Right lobe of liver (tissue), 6 donors: ENCODE results near the gene TGM6. TPM values are rescaled to one million over a fixed set of nuclear protein-coding genes. Genes with fewer than 3 reads are reported as not detected.
A peak's percentile ranks its signal among the peaks of the same experiment; 100 is the strongest.

ENCODE experiments used
- ATAC-seq, 4 donors: fragments of 200-7000 bp; cut with Tn5 transposase; one replicate each; pipeline ENCODE4 v1.9.1; 2020; ENCODE audit warnings: mild to moderate bottlenecking in 4 of 4, moderate library complexity in 4 of 4
- DNase-seq, 3 donors: peaks; one replicate each; pipeline ENCODE4 v3.0.0-alpha.2; 2020
- H3K27ac ChIP-seq, 3 donors: fragments of 200-600 bp; one replicate each; pipeline ENCODE4 v1.8.0; 2022
- H3K27me3 ChIP-seq, 2 donors: fragments of 200-600 bp; one replicate each; pipeline ENCODE4 v1.8.0; 2022
- H3K36me3 ChIP-seq, 4 donors: fragments of 200-600 bp; sonication (generic) in 1 of 4; one replicate each; pipeline versions ENCODE4 v1.5.1 to v1.8.0; 2017 to 2022; ENCODE audit warnings: control low read depth in 1 of 4
- H3K4me1 ChIP-seq, 4 donors: fragments of 200-600 bp; sonication (generic) in 1 of 4; one replicate each; pipeline versions ENCODE4 v1.5.1 to v1.8.0; 2017 to 2022; ENCODE audit warnings: control low read depth in 1 of 4
- H3K4me3 ChIP-seq, 3 donors: fragments of 200-600 bp; one replicate each; pipeline ENCODE4 v1.8.0; 2022
- H3K9me3 ChIP-seq, 4 donors: fragments of 200-600 bp; sonication (generic) in 1 of 4; one replicate each; pipeline versions ENCODE4 v1.5.1 to v1.8.0; 2017 to 2022; ENCODE audit warnings: control low read depth in 1 of 4
- POLR2A ChIP-seq: fragments of 450-650 bp; IDR thresholded peaks from one replicate; pipeline ENCODE4 v1.6.1; 2017; ENCODE audit warnings: antibody characterized with exemption, mild to moderate bottlenecking
- WGBS: methylation state at CpG from one replicate; pipeline ENCODE4 v1.1.6; 2018; ENCODE audit warnings: low coverage, low lambda C conversion rate; ENCODE audit not compliant: insufficient coverage; ENCODE audit errors: missing lambda C conversion rate; 5-methylcytosine and 5-hydroxymethylcytosine counted together
- intact Hi-C, 2 donors: fragments of 100-400 bp; cut with DNase I; formaldehyde crosslinking; loops; one replicate each; pipeline versions ENCODE4 v1.11.2 to v1.14.1; 2022
- total RNA-seq, 6 experiments: library from RNA; depleted of rRNA in 2 of 6; stranded (reverse); fragments of >200 nt in 2 of 6; fragmentation: NEBNext Ultra II Directional in 3 of 6; extraction: Animal tissue kit (Norgen Biotek cat#: 25700) in 3 of 6; gene quantifications; one replicate each; pipeline versions ENCODE4 v1.1.0 to v1.2.4, GENCODE V29; 2016 to 2023
- TF ChIP-seq, protein P1 (sequence below), 4 donors: fragments of 200-600 bp in 3 of 4; fragments of 450-650 bp in 1 of 4; IDR thresholded peaks; one replicate each; pipeline versions ENCODE4 v1.5.1 to v1.8.0; 2016 to 2022; ENCODE audit warnings: antibody characterized with exemption in 4 of 4, mild to moderate bottlenecking in 2 of 4
- donor health status: DM: no; HTN: yes; CAD: no.
- donor health status: DM: no; HTN: no; CAD: no.
- donor health status: DM: no; HTN: no; CAD: no.
- donor health status: DM: no; HTN: yes; CAD: no.
- donor health status: DM: no; HTN: yes; CAD: no.

The TGM6 gene
- total RNA-seq, 6 experiments from 2014 or later = not detected

GRCh38 chr20:2451422-2451821 is 70.7 kb downstream of the TGM6 start:
- intact Hi-C loops = no loop called here
- Histone ChIP-seq H3K9me3 (no peaks in the 10 kb centered on the region), H3K27me3 (no peaks in the 10 kb centered on the region), H3K4me1 (no peaks in the 10 kb centered on the region), H3K36me3 (no peaks in the 10 kb centered on the region), H3K27ac (no peak overlapping the region), H3K4me3 (no peak overlapping the region)
- no peak for TF ChIP-seq POLR2A
- TF ChIP-seq, protein P1, sequence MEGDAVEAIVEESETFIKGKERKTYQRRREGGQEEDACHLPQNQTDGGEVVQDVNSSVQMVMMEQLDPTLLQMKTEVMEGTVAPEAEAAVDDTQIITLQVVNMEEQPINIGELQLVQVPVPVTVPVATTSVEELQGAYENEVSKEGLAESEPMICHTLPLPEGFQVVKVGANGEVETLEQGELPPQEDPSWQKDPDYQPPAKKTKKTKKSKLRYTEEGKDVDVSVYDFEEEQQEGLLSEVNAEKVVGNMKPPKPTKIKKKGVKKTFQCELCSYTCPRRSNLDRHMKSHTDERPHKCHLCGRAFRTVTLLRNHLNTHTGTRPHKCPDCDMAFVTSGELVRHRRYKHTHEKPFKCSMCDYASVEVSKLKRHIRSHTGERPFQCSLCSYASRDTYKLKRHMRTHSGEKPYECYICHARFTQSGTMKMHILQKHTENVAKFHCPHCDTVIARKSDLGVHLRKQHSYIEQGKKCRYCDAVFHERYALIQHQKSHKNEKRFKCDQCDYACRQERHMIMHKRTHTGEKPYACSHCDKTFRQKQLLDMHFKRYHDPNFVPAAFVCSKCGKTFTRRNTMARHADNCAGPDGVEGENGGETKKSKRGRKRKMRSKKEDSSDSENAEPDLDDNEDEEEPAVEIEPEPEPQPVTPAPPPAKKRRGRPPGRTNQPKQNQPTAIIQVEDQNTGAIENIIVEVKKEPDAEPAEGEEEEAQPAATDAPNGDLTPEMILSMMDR (IDR thresholded peaks at IDR 0.05) = no peak
- 58% methylated on average over 5 of the region's 5 CpGs for WGBS
- DNase-seq (no peak), ATAC-seq (no peak)

- TF ChIP-seq, protein P1 (IDR thresholded peaks at IDR 0.05) = peak; percentile 76 to 88 (median 86)
- no peak for TF ChIP-seq POLR2A
- intact Hi-C loops = no loop called here
- ATAC-seq (peak; percentile 91 to 97 (median 95)), DNase-seq (peak in 2 of 3 donors; percentile 63 to 75)
- Histone ChIP-seq H3K36me3 (no peaks in the 10 kb centered on the region), H3K9me3 (no peaks in the 10 kb centered on the region), H3K27me3 (no peaks in the 10 kb centered on the region), H3K4me1 (no peaks in the 10 kb centered on the region), H3K27ac (no peak overlapping the region), H3K4me3 (no peak overlapping the region)
- WGBS = 31% methylated on average over 5 of the region's 8 CpGs
These were observed 71.4 kb downstream of the TGM6 start for GRCh38 chr20:2451939-2452732.

GRCh38 chr20:2453792-2454191 is 73.1 kb downstream of the TGM6 start:
- no peak overlapping the region for H3K4me3 ChIP-seq
- no peak overlapping the region for H3K27ac ChIP-seq
- no peaks in the 10 kb centered on the region for H3K4me1 ChIP-seq
- H3K36me3 ChIP-seq = no peaks in the 10 kb centered on the region
- no peak for DNase-seq
- TF ChIP-seq POLR2A = no peak
- TF ChIP-seq, protein P1 (IDR thresholded peaks at IDR 0.05) = no peak
- intact Hi-C loops = no loop called here
- no peaks in the 10 kb centered on the region for H3K27me3 ChIP-seq
- no peaks in the 10 kb centered on the region for H3K9me3 ChIP-seq
- WGBS = 71% methylated on average over 3 of the region's 3 CpGs
- ATAC-seq = no peak

DNA sequence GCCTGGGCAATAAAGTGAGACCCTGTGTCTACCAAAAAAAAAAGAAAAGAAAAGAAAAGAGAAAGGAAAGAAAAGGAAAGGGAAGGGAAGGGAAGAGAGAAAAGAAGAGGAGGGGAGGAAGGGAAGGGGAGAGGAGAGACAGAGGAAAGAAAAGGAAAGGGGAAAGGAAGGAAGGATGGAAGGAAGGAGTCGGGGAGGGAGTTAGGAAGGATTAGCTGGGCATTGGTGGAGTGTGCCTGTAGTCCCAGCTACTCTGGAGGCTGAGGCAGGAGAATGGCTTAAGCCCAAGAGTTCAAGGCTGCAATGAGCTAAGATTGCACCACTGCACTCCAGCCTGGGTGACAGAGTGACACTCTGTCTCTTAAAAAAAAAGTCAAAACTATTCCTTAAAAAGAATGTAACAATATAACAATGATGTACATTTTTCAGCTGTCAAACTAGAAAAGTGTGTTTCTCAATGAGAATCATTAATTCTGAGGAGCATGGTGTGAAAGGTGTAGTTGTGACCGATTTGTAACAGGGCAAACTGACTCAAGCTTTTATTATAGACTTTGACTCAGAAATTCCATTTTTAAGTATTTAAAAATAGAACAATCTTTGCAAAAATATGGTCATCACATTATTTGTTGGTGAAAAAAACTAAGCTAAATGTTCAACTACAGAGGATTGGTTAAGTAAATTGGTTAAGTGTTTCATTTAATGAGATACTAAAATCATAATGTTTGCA is 75.2 kb downstream of the TGM6 start:
- ATAC-seq = peak in 1 of 4 donors; percentile 28
- Histone ChIP-seq H3K27me3 (no peaks in the 10 kb centered on the region), H3K36me3 (peaks cover 0 to 13% (median 9%) of the 10 kb centered on the region in 4 donors), H3K9me3 (no peaks in the 10 kb centered on the region), H3K27ac (no peak overlapping the region), H3K4me3 (no peak overlapping the region), H3K4me1 (no peaks in the 10 kb centered on the region)
- DNase-seq = no peak
- 70% methylated on average over 2 of the region's 2 CpGs for WGBS
- intact Hi-C loops = no loop called here
- TF ChIP-seq, protein P1 (IDR thresholded peaks at IDR 0.05) = no peak
- TF ChIP-seq POLR2A = no peak
